H1 (cell line): ENCODE results near the gene ZNF484. TPM values are rescaled to one million over a fixed set of nuclear protein-coding genes. Genes with fewer than 3 reads are reported as not detected.

Experiments used
- CTCF ChIA-PET: fragments of 300-600 bp; sonication (Branson Sonifier 250); formaldehyde crosslinking; loops from one replicate; lab custom pipeline; 2021; ENCODE audit not compliant: partially characterized antibody; lab: Charles Lee
- POLR2A ChIA-PET: fragments of 300-600 bp; sonication (Branson Sonifier 250); formaldehyde crosslinking; loops from one replicate; lab custom pipeline; 2021; ENCODE audit warnings: inconsistent platforms; ENCODE audit not compliant: partially characterized antibody; lab: Charles Lee
- DNase-seq, 2 experiments: peaks; one replicate each; pipeline versions ENCODE4 v3.0.0 to v3.0.0-alpha.2; 2010 to 2022; ENCODE audit warnings: low spot score in 2 of 2, low read depth in 1 of 2, mixed read lengths in 1 of 2
- FAIRE-seq: peaks from 2 replicates; lab custom pipeline; 2011; peaks lifted over from hg19 to GRCh38; lab: Jason Lieb, UNC
- H2AFZ ChIP-seq: 2 replicates; pipeline ENCODE4 v1.8.1; 2012; ENCODE audit warnings: low read length, inconsistent platforms
- H2AK5ac ChIP-seq: 2 replicates; pipeline ENCODE4 v1.6.1; 2013; ENCODE audit warnings: low read depth, low read length
- H2BK120ac ChIP-seq: replicated peaks from 2 replicates; pipeline ENCODE3; 2013; ENCODE audit warnings: low read depth, low read length, inconsistent platforms
- H2BK12ac ChIP-seq: 2 replicates; pipeline ENCODE4 v1.6.1; 2013; ENCODE audit warnings: low read depth, low read length
- H2BK15ac ChIP-seq: 2 replicates; pipeline ENCODE4 v1.6.1; 2013; ENCODE audit warnings: low read length
- H2BK20ac ChIP-seq: 2 replicates; pipeline ENCODE4 v1.6.1; 2013; ENCODE audit warnings: low read length
- H2BK5ac ChIP-seq: 2 replicates; pipeline ENCODE4 v1.6.1; 2013; ENCODE audit warnings: low read depth, low read length
- H3K14ac ChIP-seq: 2 replicates; pipeline ENCODE4 v1.6.1; 2013; ENCODE audit warnings: inconsistent platforms; ENCODE audit not compliant: insufficient read length
- H3K18ac ChIP-seq: 2 replicates; pipeline ENCODE4 v1.6.1; 2013; ENCODE audit warnings: low read length; ENCODE audit errors: extremely low read depth
- H3K23ac ChIP-seq: 2 replicates; pipeline ENCODE4 v1.6.1; 2013; ENCODE audit warnings: inconsistent platforms; ENCODE audit not compliant: insufficient read length
- H3K23me2 ChIP-seq: 2 replicates; pipeline ENCODE4 v1.6.1; 2013; ENCODE audit warnings: low read depth, low read length
- H3K27ac ChIP-seq: 2 replicates; pipeline ENCODE4 v1.6.1; 2011; ENCODE audit warnings: low read depth, low read length, inconsistent platforms
- H3K27me3 ChIP-seq, 4 experiments: replicated peaks in 1 of 4; 1 replicate in 1 of 4; 2 replicates in 3 of 4; pipeline versions ENCODE4 v1.6.1 to v1.8.1; 2011 to 2013; ENCODE audit warnings: low read length in 3 of 4, mild to moderate bottlenecking in 3 of 4, inconsistent platforms in 2 of 4, mixed read lengths in 2 of 4, moderate library complexity in 1 of 4; ENCODE audit not compliant: control insufficient read depth in 3 of 4, insufficient read depth in 3 of 4; ENCODE audit errors: extremely low read depth in 1 of 4
- H3K36me3 ChIP-seq, 4 experiments: 2 replicates each; pipeline versions ENCODE4 v1.6.1 to v1.8.1; 2011 to 2013; ENCODE audit warnings: mild to moderate bottlenecking in 4 of 4, low read length in 3 of 4, moderate library complexity in 2 of 4, control low read depth in 1 of 4, inconsistent platforms in 1 of 4; ENCODE audit not compliant: insufficient read depth in 4 of 4, control insufficient read depth in 2 of 4
- H3K4ac ChIP-seq: replicated peaks from 2 replicates; pipeline ENCODE3; 2013; ENCODE audit warnings: low read length, low read depth, mixed read lengths, inconsistent platforms; ENCODE audit not compliant: insufficient read length
- H3K4me1 ChIP-seq, 4 experiments: replicated peaks in 1 of 4; 1 replicate in 1 of 4; 2 replicates in 3 of 4; pipeline versions ENCODE4 v1.6.1 to v1.8.1; 2011 to 2013; ENCODE audit warnings: low read length in 3 of 4, inconsistent platforms in 2 of 4, mixed read lengths in 1 of 4; ENCODE audit not compliant: insufficient read depth in 4 of 4, control insufficient read depth in 3 of 4
- H3K4me2 ChIP-seq, 2 experiments: 2 replicates each; pipeline versions ENCODE4 v1.6.1 to v1.8.1; 2011 to 2013; ENCODE audit warnings: low read depth in 2 of 2, low read length in 2 of 2, control low read depth in 1 of 2, inconsistent platforms in 1 of 2, mild to moderate bottlenecking in 1 of 2; ENCODE audit not compliant: insufficient read depth in 1 of 2
- H3K4me3 ChIP-seq, 4 experiments: fragments of 200-600, 300-600 bp in 1 of 4; sonication (generic), shearing (Covaris generic), sonication (Bioruptor Twin) in 1 of 4; 2 replicates each; pipeline versions ENCODE4 v1.5.1 to v1.8.1; 2011 to 2016; ENCODE audit warnings: low read length in 4 of 4, low read depth in 3 of 4, control low read depth in 2 of 4, inconsistent platforms in 2 of 4, mild to moderate bottlenecking in 2 of 4, mixed read lengths in 1 of 4, moderate library complexity in 1 of 4; ENCODE audit not compliant: insufficient read depth in 2 of 4; ENCODE audit errors: extremely low read depth in 1 of 4
- H3K56ac ChIP-seq: replicated peaks from 2 replicates; pipeline ENCODE3; 2013; ENCODE audit warnings: low read depth, mild to moderate bottlenecking, mixed read lengths, low read length, inconsistent platforms; ENCODE audit not compliant: insufficient read length
- H3K79me1 ChIP-seq: 2 replicates; pipeline ENCODE4 v1.6.1; 2013; ENCODE audit warnings: low read depth, low read length, control low read depth
- H3K79me2 ChIP-seq, 2 experiments: 2 replicates each; pipeline versions ENCODE4 v1.6.1 to v1.8.1; 2012 to 2013; ENCODE audit warnings: low read length in 2 of 2, mild to moderate bottlenecking in 2 of 2, inconsistent platforms in 1 of 2; ENCODE audit not compliant: insufficient read depth in 2 of 2, control insufficient read depth in 1 of 2
- H3K9ac ChIP-seq, 4 experiments: replicated peaks in 1 of 4; 1 replicate in 1 of 4; 2 replicates in 3 of 4; pipeline versions ENCODE4 v1.6.1 to v1.8.1; 2011 to 2013; ENCODE audit warnings: low read depth in 3 of 4, low read length in 3 of 4, control low read depth in 2 of 4, mild to moderate bottlenecking in 2 of 4, moderate library complexity in 2 of 4, inconsistent platforms in 1 of 4; ENCODE audit errors: extremely low read depth in 1 of 4
- H3K9me3 ChIP-seq, 2 experiments: 2 replicates each; pipeline versions ENCODE4 v1.6.1 to v1.8.1; 2012 to 2013; ENCODE audit warnings: mild to moderate bottlenecking in 2 of 2, moderate library complexity in 2 of 2, control low read depth in 1 of 2, inconsistent platforms in 1 of 2, low read depth in 1 of 2, low read length in 1 of 2, mixed read lengths in 1 of 2; ENCODE audit not compliant: insufficient read depth in 2 of 2
- H4K20me1 ChIP-seq, 2 experiments: replicated peaks in 1 of 2; 2 replicates each; pipeline versions ENCODE3 to v1.8.1; 2011 to 2013; ENCODE audit warnings: inconsistent platforms in 2 of 2, low read length in 2 of 2, mild to moderate bottlenecking in 1 of 2; ENCODE audit not compliant: insufficient read depth in 2 of 2, control insufficient read depth in 1 of 2
- H4K5ac ChIP-seq: 2 replicates; pipeline ENCODE4 v1.6.1; 2013; ENCODE audit warnings: low read length, low read depth, mixed read lengths, inconsistent platforms; ENCODE audit not compliant: insufficient read length
- H4K8ac ChIP-seq: 2 replicates; pipeline ENCODE4 v1.8.0; 2013; ENCODE audit warnings: mild to moderate bottlenecking, moderate library complexity, low read length, inconsistent platforms; ENCODE audit not compliant: insufficient read depth; ENCODE audit errors: extremely low read depth
- H4K91ac ChIP-seq: replicated peaks from 2 replicates; pipeline ENCODE3; 2013; ENCODE audit warnings: low read length, mixed read lengths, inconsistent platforms; ENCODE audit not compliant: insufficient read length
- CBX8 ChIP-seq: fragments of 300-800, 300-1000 bp; sonication (generic); IDR thresholded peaks from 2 replicates; pipeline ENCODE4 v1.7.1; 2016; ENCODE audit warnings: low read depth, low read length, borderline replicate concordance
- KDM1A ChIP-seq: fragments of 200-600, 300-600 bp; sonication (generic); IDR thresholded peaks from 2 replicates; pipeline ENCODE4 v1.7.1; 2016; ENCODE audit warnings: mild to moderate bottlenecking, low read length, borderline replicate concordance
- MAX ChIP-seq: IDR thresholded peaks from 2 replicates; pipeline ENCODE4 v1.6.1; 2012; ENCODE audit warnings: inconsistent platforms
- NANOG ChIP-seq: IDR thresholded peaks from 2 replicates; pipeline ENCODE4 v1.6.1; 2011; ENCODE audit warnings: low read length, low read depth, mild to moderate bottlenecking, inconsistent platforms; ENCODE audit not compliant: insufficient read depth, poor library complexity, severe bottlenecking
- SRF ChIP-seq: IDR thresholded peaks from 2 replicates; pipeline ENCODE4 v1.6.1; 2011; ENCODE audit warnings: mild to moderate bottlenecking, low read depth, low read length, moderate library complexity
- WGBS, 2 experiments: shearing (Covaris generic) in 1 of 2; methylation state at CpG; one replicate each; pipeline versions ENCODE4 v1.1.6 to v1.1.7; 2013 to 2015; ENCODE audit warnings: low lambda C conversion rate in 2 of 2, mixed read lengths in 2 of 2, inconsistent platforms in 1 of 2, low coverage in 1 of 2, missing lambda C conversion rate in 1 of 2; ENCODE audit not compliant: insufficient replicate concordance in 2 of 2, insufficient coverage in 1 of 2, insufficient read length in 1 of 2; ENCODE audit errors: extremely low coverage in 1 of 2, missing lambda C conversion rate in 1 of 2; 5-methylcytosine and 5-hydroxymethylcytosine counted together
- polyA plus RNA-seq, 7 experiments: library from polyadenylated mRNA; depleted of rRNA in 3 of 7; stranded (reverse) in 5 of 7; unstranded in 2 of 7; fragments of >200 nt in 5 of 7; fragments of 200-250 nt in 2 of 7; gene quantifications; 1 replicate in 5 of 7; 2 replicates in 1 of 7; 4 replicates in 1 of 7; pipeline versions ENCODE4 v1.2.1 to v1.2.3, GENCODE V29; 2011 to 2013; ENCODE audit warnings: missing spikeins in 2 of 7, mixed read lengths in 2 of 7
- total RNA-seq: library from RNA; stranded (reverse); fragmentation: NEBNext Ultra II Directional; extraction: Animal tissue kit (Norgen Biotek cat#: 25700); gene quantifications from 2 replicates; pipeline ENCODE4 v1.2.1, GENCODE V29; 2021

ZNF484 gene
- total and polyA plus RNA-seq, 2 of the 8 experiments (the other 6 are each of a cell fraction or from before 2014, with no cell fraction given), result 1.3 to 11.5 TPM

GRCh38 chr9:92795598-92796336 lies 82.1 kb downstream of the ZNF484 start:
- Histone ChIP-seq H4K91ac (no peak overlapping the region), H2AFZ (no peak overlapping the region), H2AK5ac (no peak overlapping the region), H3K27ac (no peak overlapping the region), H2BK12ac (0 out of 2 replicates have a peak overlapping the region, but pooled peaks have one; percentile 3), H2BK5ac (no peak overlapping the region), H4K20me1 (no peaks in the 10 kb centered on the region), H3K36me3 (no peaks in the 10 kb centered on the region), H3K4me2 (no peak overlapping the region), H3K4ac (no peak overlapping the region), H4K5ac (no peak overlapping the region), H3K79me1 (no peaks in the 10 kb centered on the region), H3K4me3 (no peak overlapping the region), H2BK120ac (no peak overlapping the region), H4K8ac (no peak overlapping the region), H3K14ac (no peak overlapping the region), H2BK15ac (no peak overlapping the region), H3K23me2 (no peaks in the 10 kb centered on the region), H3K56ac (no peak overlapping the region), H3K27me3 (no peaks in the 10 kb centered on the region; a peak in 1 of 7 replicates), H3K9ac (no peak overlapping the region), H3K4me1 (0 out of 7 replicates have a peak, but pooled peaks cover 0 to 2% (median 0%) of the 10 kb centered on the region in 4 experiments), H2BK20ac (no peak overlapping the region), H3K9me3 (no peaks in the 10 kb centered on the region), H3K79me2 (no peaks in the 10 kb centered on the region), H3K18ac (no peak overlapping the region), H3K23ac (no peak overlapping the region)
- no peak for FAIRE-seq
- ChIA-PET POLR2A (no interaction called here), CTCF (interaction anchor here (1.0 to 11.7 kb wide), 5 partner anchors 52 to 92 kb away, joined by 3 to 236 read pairs (median 4); no protein-coding TSS in a partner anchor)
- DNase-seq, result no peak
- WGBS, 2 experiments, result 88% methylated on average over 9 of the region's 9 CpGs; no CpG with 5 or more reads in 1 of the 2 experiments
- no peak for TF ChIP-seq KDM1A
- no peak for TF ChIP-seq MAX
- TF ChIP-seq CBX8, result no peak
- TF ChIP-seq NANOG, result no peak
- no peak for TF ChIP-seq SRF
